Peyer's patch (tissue), 4 donors: ENCODE measurements around the gene DNAJC10. TPM values are rescaled to one million over a fixed set of nuclear protein-coding genes. Genes with fewer than 3 reads are reported as not detected.

Experiments
- DNase-seq, 3 donors: peaks; one replicate each; pipeline ENCODE4 v3.0.0-alpha.2; 2017 to 2019
- H3K27ac ChIP-seq, 4 donors: fragments of 200-600 bp; sonication (generic); one replicate each; pipeline ENCODE4 v1.5.1; 2016 to 2019
- H3K27me3 ChIP-seq, 2 donors: fragments of 200-600 bp; sonication (generic); one replicate each; pipeline ENCODE4 v1.5.1; 2019
- H3K36me3 ChIP-seq, 3 donors: fragments of 200-600 bp; sonication (generic); one replicate each; pipeline ENCODE4 v1.5.1; 2016 to 2019
- H3K4me1 ChIP-seq, 4 donors: fragments of 200-600 bp; sonication (generic); one replicate each; pipeline ENCODE4 v1.5.1; 2016 to 2019
- H3K4me3 ChIP-seq, 4 donors: fragments of 200-600 bp; sonication (generic); 1 replicate in 3 of 4; 2 replicates in 1 of 4; pipeline ENCODE4 v1.5.1; 2016 to 2019; ENCODE audit warnings: mild to moderate bottlenecking in 1 of 4
- H3K9me3 ChIP-seq, 4 donors: fragments of 200-600 bp; sonication (generic); one replicate each; pipeline ENCODE4 v1.5.1; 2016 to 2019; ENCODE audit warnings: mild to moderate bottlenecking in 1 of 4
- POLR2A ChIP-seq, 2 donors: fragments of 450-650 bp; IDR thresholded peaks; one replicate each; pipeline ENCODE4 v1.5.1; 2017; ENCODE audit warnings: antibody characterized with exemption in 2 of 2, mild to moderate bottlenecking in 2 of 2, moderate library complexity in 2 of 2
- total RNA-seq, 4 donors: library from RNA; depleted of rRNA; stranded (reverse); fragments of >200 nt; gene quantifications; one replicate each; pipeline ENCODE4 v1.1.0, GENCODE V29; 2016
- TF ChIP-seq, protein P1 (sequence below), 6 experiments: fragments of 450-650 bp in 4 of 6; fragments of 200-600 bp in 2 of 6; sonication (generic) in 1 of 6; IDR thresholded peaks; one replicate each; pipeline ENCODE4 v1.5.1; 2017 to 2019; ENCODE audit warnings: antibody characterized with exemption in 6 of 6, mild to moderate bottlenecking in 3 of 6, moderate library complexity in 1 of 6

The DNAJC10 gene
- total RNA-seq, 4 donors from 2014 or later, result 22.9 to 58.6 (median 33.4) TPM

DNA sequence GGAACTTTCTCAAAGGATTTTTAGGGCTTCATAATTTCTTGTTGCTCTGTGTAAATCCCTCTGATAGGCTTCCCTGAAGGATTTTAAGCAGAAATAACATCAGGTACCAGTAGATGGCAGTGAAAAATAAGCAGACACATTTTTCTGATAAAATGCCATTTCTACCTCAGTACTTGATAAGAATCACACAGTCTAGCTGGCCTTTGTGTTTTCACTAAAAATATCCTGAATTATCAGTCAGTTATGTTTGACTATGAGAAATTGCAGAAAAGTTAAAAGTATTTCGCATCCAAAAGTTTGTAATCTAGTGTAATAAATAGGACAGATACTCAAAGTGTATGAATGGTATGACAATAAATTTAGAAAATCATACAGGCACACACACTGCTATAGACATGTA lies 68.7 kb downstream of the DNAJC10 start:
- Histone ChIP-seq H3K27me3 (no peaks in the 10 kb centered on the region), H3K27ac (no peak overlapping the region), H3K4me1 (no peaks in the 10 kb centered on the region), H3K36me3 (no peaks in the 10 kb centered on the region), H3K9me3 (no peaks in the 10 kb centered on the region), H3K4me3 (no peak overlapping the region)
- no peak for DNase-seq
- TF ChIP-seq, protein P1, sequence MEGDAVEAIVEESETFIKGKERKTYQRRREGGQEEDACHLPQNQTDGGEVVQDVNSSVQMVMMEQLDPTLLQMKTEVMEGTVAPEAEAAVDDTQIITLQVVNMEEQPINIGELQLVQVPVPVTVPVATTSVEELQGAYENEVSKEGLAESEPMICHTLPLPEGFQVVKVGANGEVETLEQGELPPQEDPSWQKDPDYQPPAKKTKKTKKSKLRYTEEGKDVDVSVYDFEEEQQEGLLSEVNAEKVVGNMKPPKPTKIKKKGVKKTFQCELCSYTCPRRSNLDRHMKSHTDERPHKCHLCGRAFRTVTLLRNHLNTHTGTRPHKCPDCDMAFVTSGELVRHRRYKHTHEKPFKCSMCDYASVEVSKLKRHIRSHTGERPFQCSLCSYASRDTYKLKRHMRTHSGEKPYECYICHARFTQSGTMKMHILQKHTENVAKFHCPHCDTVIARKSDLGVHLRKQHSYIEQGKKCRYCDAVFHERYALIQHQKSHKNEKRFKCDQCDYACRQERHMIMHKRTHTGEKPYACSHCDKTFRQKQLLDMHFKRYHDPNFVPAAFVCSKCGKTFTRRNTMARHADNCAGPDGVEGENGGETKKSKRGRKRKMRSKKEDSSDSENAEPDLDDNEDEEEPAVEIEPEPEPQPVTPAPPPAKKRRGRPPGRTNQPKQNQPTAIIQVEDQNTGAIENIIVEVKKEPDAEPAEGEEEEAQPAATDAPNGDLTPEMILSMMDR (IDR thresholded peaks at IDR 0.05), result peak in 4 of 6 experiments; percentile 29 to 53 (median 44)
- no peak for TF ChIP-seq POLR2A (IDR thresholded peaks at IDR 0.05)

DNA sequence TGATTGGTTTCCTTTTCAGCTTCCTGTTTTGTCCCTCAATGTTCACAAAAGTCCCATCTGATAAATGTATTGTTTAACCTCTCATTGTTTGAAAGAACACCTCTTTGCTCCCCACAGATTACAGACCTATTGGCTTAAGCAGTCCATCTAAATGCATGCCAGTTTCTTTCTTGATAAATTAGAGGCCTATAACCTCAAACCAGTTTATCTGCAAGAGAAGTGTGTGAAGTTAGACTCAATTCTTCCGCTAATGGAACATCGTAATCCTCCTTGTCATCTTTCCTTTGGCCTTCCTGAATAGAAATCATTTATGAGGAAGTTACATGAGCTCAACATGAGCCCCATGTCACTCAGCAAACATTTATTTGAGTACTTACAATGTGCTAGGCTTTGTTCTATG lies 76.4 kb downstream of the DNAJC10 start:
- H3K4me1 ChIP-seq, result no peaks in the 10 kb centered on the region
- DNase-seq, result no peak
- no peaks in the 10 kb centered on the region for H3K27me3 ChIP-seq
- H3K9me3 ChIP-seq, result no peaks in the 10 kb centered on the region
- H3K4me3 ChIP-seq, result no peak overlapping the region
- no peaks in the 10 kb centered on the region for H3K36me3 ChIP-seq
- no peak for TF ChIP-seq POLR2A (IDR thresholded peaks at IDR 0.05)
- TF ChIP-seq, protein P1 (IDR thresholded peaks at IDR 0.05), result no peak
- H3K27ac ChIP-seq, result no peak overlapping the region

DNA sequence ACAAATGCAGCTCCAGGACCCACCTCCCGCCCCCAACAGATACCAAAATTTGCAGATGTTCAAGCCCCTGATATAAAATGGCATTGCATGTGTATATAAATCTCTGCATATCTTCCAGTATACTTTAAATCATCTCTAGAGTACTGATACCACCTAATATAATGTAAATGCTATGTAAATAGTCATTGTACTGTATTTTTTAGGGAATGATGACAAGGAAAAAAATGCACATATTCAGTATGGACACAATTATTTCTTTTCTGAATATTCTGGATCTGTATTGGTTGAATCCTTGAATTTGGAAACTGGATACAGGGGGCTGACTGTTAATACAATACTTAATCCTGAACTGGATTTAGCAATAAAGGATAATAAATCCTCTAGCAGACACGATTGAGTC lies 82.7 kb downstream of the DNAJC10 start:
- Histone ChIP-seq H3K36me3 (no peaks in the 10 kb centered on the region), H3K4me3 (no peak overlapping the region), H3K27me3 (no peaks in the 10 kb centered on the region), H3K9me3 (no peaks in the 10 kb centered on the region), H3K27ac (no peak overlapping the region), H3K4me1 (no peaks in the 10 kb centered on the region)
- no peak for DNase-seq
- TF ChIP-seq, protein P1 (IDR thresholded peaks at IDR 0.05), result no peak
- TF ChIP-seq POLR2A (IDR thresholded peaks at IDR 0.05), result no peak

DNA sequence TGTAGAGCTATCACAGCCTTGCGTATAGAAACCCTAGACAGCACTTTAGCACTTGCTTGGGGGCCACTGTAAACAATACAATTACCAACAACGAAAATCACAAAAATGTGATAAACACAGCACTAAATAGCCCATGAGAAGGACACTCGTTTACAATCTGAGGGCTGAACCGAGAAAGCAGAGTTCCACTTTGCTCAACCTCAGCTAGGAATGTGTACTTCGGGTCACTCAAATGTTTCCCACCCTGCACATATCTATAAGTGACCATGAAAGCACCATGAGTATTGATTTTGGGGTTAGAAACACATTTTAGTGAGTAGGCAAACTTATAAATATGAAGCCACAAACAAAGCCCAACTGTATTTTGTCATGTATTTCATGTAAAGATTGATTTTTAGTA lies 88.1 kb downstream of the DNAJC10 start:
- no peaks in the 10 kb centered on the region for H3K9me3 ChIP-seq
- no peak overlapping the region for H3K27ac ChIP-seq
- no peak for DNase-seq
- no peak for TF ChIP-seq POLR2A (IDR thresholded peaks at IDR 0.05)
- TF ChIP-seq, protein P1 (IDR thresholded peaks at IDR 0.05), result no peak
- H3K27me3 ChIP-seq, result no peaks in the 10 kb centered on the region
- no peaks in the 10 kb centered on the region for H3K4me1 ChIP-seq
- H3K36me3 ChIP-seq, result no peaks in the 10 kb centered on the region
- no peak overlapping the region for H3K4me3 ChIP-seq

DNA sequence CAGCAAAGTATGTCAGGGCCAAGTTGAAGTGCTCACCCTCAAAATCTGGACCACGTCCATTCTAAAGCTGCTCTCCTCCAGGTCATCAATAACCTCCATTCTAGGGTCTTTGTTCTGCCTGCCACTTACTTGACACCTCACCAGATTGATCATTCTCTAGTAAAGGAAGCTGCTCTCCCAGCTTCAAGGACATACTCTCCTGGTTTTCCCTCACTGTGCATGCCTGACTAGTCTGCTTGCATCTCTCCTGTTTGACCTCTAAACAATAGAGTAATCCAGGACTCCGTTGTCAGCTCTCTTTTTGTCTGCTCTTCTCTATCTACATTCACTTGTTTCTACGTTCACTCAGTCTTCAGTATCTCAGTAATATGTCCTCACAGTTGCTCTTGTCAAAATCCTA lies 91.3 kb downstream of the DNAJC10 start:
- Histone ChIP-seq H3K4me3 (no peak overlapping the region), H3K9me3 (no peaks in the 10 kb centered on the region), H3K36me3 (no peaks in the 10 kb centered on the region), H3K27ac (no peak overlapping the region), H3K27me3 (no peaks in the 10 kb centered on the region), H3K4me1 (no peaks in the 10 kb centered on the region)
- no peak for DNase-seq
- TF ChIP-seq, protein P1 (IDR thresholded peaks at IDR 0.05), result no peak
- TF ChIP-seq POLR2A (IDR thresholded peaks at IDR 0.05), result no peak

DNA sequence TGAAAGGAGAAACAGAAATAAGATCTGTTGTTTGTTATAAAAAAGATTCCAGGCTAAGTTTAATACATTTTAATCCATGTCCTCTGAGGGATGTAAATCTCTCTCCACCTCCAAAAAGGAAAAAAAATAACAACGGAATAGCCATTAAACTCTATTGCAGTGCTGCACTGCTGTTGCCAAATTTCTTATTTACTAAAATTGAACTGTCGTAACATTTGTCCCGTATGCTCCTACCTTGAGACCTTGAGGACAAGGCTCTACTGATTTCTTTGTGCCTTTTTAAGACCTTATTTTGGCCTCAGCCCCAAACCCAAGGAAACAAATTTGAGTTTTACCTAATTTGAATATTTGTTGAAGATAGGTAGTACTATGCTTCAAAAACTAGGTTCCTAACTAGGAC lies 94.0 kb downstream of the DNAJC10 start:
- H3K9me3 ChIP-seq, result no peaks in the 10 kb centered on the region
- DNase-seq, result no peak
- no peak for TF ChIP-seq POLR2A (IDR thresholded peaks at IDR 0.05)
- TF ChIP-seq, protein P1 (IDR thresholded peaks at IDR 0.05), result no peak
- no peaks in the 10 kb centered on the region for H3K4me1 ChIP-seq
- H3K36me3 ChIP-seq, result no peaks in the 10 kb centered on the region
- no peak overlapping the region for H3K4me3 ChIP-seq
- no peaks in the 10 kb centered on the region for H3K27me3 ChIP-seq
- no peak overlapping the region for H3K27ac ChIP-seq
